Ishikawa (cell line): ENCODE results near the gene GRID1.

ENCODE experiments used
- CEBPB ChIP-seq: IDR thresholded peaks from 2 replicates; pipeline ENCODE4 v1.6.1; 2012
- MAX ChIP-seq: IDR thresholded peaks from 2 replicates; pipeline ENCODE4 v1.6.1; 2012
- RAD21 ChIP-seq: IDR thresholded peaks from 2 replicates; pipeline ENCODE4 v1.6.1; 2012; ENCODE audit warnings: low read depth
- REST ChIP-seq: IDR thresholded peaks from 2 replicates; pipeline ENCODE4 v1.6.1; 2012; ENCODE audit warnings: low read depth, mild to moderate bottlenecking

- TF ChIP-seq MAX = no peak
- no peak for TF ChIP-seq RAD21
- TF ChIP-seq REST = no peak
- TF ChIP-seq CEBPB = no peak
Observed at GRCh38 chr10:85924382-85925102, 442.1 kb downstream of the GRID1 start.
